ENCODE results near the gene DENND1A. TPM values are rescaled to one million over a fixed set of nuclear protein-coding genes. Genes with fewer than 3 reads are reported as not detected.
A peak's percentile ranks its signal among the peaks of the same experiment; 100 is the strongest.

Gene DENND1A
- total and polyA plus RNA-seq, 2 experiments from 2014 or later = 13.1 to 28.7 TPM

DNA sequence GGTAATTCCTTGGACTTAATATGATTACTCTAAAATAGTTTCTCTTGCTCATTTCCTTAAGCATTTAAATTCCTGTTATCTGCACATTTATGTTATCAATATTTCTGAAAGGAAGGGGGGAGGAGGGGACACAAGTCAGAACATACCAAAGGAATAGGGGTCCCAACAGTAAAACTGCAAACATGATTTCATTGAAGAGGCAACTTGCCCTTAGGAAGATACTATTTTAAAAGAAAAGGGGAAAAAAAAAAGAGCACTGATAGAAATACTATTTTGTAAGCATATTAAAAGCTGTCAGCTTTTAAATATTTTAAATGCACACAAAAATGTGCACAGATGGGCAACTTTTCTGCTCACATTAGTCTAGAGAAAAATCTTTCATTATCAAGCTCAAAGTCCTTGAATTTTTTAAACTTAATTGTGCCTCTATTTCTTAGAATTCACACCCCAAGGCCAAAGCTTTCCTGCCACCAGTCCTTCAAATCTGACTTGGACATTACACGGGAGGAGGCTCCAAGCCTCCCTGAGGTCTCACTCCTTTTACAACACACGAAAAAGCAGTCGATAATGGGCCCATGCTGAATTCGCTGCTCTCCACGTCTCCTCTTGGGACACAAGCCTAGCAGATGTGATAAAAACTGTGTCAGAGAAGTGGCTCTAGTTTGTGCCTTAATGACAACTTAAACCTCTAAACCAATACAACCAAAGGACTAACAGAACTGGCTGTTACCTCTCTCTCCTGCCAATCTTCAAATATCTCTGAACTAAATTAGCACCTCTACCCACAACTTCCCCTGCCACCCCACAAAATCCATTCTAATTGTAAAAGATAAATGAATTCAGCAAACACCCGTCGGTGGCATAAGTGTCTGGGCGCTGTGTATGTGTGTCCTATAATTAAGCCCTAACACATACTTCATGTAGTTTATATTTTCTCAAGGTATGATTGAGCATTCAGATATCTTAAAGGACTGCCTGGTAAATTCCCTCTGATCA, 154.3 kb downstream of the DENND1A start:
- no peak for TF ChIP-seq CREB1 (CRISPR knock-in tag; IDR thresholded peaks at IDR 0.05; ENCODE audit: low read depth)
- TF ChIP-seq, protein P1, sequence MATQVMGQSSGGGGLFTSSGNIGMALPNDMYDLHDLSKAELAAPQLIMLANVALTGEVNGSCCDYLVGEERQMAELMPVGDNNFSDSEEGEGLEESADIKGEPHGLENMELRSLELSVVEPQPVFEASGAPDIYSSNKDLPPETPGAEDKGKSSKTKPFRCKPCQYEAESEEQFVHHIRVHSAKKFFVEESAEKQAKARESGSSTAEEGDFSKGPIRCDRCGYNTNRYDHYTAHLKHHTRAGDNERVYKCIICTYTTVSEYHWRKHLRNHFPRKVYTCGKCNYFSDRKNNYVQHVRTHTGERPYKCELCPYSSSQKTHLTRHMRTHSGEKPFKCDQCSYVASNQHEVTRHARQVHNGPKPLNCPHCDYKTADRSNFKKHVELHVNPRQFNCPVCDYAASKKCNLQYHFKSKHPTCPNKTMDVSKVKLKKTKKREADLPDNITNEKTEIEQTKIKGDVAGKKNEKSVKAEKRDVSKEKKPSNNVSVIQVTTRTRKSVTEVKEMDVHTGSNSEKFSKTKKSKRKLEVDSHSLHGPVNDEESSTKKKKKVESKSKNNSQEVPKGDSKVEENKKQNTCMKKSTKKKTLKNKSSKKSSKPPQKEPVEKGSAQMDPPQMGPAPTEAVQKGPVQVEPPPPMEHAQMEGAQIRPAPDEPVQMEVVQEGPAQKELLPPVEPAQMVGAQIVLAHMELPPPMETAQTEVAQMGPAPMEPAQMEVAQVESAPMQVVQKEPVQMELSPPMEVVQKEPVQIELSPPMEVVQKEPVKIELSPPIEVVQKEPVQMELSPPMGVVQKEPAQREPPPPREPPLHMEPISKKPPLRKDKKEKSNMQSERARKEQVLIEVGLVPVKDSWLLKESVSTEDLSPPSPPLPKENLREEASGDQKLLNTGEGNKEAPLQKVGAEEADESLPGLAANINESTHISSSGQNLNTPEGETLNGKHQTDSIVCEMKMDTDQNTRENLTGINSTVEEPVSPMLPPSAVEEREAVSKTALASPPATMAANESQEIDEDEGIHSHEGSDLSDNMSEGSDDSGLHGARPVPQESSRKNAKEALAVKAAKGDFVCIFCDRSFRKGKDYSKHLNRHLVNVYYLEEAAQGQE (IDR thresholded peaks at IDR 0.05; ENCODE audit: unreplicated experiment) = no peak
- TF ChIP-seq POLR2AphosphoS5 (IDR thresholded peaks at IDR 0.05; ENCODE audit: low read depth) = no peak
- TF ChIP-seq ZNF331 (CRISPR knock-in tag; IDR thresholded peaks at IDR 0.05; ENCODE audit: low read depth) = no peak
- TF ChIP-seq EZH2phosphoT487 (IDR thresholded peaks at IDR 0.05; ENCODE audit: unreplicated experiment) = no peak
- no peak for TF ChIP-seq EZH2 (IDR thresholded peaks at IDR 0.05; ENCODE audit: low read depth, unreplicated experiment)
- no peak for TF ChIP-seq ZNF114 (CRISPR knock-in tag; IDR thresholded peaks at IDR 0.05)
- no peak for TF ChIP-seq STAT1 (IDR thresholded peaks at IDR 0.05; ENCODE audit: unreplicated experiment)
- TF ChIP-seq, protein P2, sequence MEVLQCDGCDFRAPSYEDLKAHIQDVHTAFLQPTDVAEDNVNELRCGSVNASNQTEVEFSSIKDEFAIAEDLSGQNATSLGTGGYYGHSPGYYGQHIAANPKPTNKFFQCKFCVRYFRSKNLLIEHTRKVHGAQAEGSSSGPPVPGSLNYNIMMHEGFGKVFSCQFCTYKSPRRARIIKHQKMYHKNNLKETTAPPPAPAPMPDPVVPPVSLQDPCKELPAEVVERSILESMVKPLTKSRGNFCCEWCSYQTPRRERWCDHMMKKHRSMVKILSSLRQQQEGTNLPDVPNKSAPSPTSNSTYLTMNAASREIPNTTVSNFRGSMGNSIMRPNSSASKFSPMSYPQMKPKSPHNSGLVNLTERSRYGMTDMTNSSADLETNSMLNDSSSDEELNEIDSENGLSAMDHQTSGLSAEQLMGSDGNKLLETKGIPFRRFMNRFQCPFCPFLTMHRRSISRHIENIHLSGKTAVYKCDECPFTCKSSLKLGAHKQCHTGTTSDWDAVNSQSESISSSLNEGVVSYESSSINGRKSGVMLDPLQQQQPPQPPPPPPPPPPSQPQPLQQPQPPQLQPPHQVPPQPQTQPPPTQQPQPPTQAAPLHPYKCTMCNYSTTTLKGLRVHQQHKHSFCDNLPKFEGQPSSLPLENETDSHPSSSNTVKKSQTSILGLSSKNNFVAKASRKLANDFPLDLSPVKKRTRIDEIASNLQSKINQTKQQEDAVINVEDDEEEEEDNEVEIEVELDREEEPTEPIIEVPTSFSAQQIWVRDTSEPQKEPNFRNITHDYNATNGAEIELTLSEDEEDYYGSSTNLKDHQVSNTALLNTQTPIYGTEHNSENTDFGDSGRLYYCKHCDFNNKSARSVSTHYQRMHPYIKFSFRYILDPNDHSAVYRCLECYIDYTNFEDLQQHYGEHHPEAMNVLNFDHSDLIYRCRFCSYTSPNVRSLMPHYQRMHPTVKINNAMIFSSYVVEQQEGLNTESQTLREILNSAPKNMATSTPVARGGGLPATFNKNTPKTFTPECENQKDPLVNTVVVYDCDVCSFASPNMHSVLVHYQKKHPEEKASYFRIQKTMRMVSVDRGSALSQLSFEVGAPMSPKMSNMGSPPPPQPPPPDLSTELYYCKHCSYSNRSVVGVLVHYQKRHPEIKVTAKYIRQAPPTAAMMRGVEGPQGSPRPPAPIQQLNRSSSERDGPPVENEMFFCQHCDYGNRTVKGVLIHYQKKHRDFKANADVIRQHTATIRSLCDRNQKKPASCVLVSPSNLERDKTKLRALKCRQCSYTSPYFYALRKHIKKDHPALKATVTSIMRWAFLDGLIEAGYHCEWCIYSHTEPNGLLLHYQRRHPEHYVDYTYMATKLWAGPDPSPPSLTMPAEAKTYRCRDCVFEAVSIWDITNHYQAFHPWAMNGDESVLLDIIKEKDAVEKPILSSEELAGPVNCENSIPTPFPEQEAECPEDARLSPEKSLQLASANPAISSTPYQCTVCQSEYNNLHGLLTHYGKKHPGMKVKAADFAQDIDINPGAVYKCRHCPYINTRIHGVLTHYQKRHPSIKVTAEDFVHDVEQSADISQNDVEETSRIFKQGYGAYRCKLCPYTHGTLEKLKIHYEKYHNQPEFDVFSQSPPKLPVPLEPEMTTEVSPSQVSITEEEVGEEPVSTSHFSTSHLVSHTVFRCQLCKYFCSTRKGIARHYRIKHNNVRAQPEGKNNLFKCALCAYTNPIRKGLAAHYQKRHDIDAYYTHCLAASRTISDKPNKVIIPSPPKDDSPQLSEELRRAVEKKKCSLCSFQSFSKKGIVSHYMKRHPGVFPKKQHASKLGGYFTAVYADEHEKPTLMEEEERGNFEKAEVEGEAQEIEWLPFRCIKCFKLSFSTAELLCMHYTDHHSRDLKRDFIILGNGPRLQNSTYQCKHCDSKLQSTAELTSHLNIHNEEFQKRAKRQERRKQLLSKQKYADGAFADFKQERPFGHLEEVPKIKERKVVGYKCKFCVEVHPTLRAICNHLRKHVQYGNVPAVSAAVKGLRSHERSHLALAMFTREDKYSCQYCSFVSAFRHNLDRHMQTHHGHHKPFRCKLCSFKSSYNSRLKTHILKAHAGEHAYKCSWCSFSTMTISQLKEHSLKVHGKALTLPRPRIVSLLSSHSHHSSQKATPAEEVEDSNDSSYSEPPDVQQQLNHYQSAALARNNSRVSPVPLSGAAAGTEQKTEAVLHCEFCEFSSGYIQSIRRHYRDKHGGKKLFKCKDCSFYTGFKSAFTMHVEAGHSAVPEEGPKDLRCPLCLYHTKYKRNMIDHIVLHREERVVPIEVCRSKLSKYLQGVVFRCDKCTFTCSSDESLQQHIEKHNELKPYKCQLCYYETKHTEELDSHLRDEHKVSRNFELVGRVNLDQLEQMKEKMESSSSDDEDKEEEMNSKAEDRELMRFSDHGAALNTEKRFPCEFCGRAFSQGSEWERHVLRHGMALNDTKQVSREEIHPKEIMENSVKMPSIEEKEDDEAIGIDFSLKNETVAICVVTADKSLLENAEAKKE (CRISPR knock-in tag; IDR thresholded peaks at IDR 0.05) = no peak
- no peak for TF ChIP-seq JUNB (IDR thresholded peaks at IDR 0.05; ENCODE audit: unreplicated experiment)
- TF ChIP-seq, protein P3, sequence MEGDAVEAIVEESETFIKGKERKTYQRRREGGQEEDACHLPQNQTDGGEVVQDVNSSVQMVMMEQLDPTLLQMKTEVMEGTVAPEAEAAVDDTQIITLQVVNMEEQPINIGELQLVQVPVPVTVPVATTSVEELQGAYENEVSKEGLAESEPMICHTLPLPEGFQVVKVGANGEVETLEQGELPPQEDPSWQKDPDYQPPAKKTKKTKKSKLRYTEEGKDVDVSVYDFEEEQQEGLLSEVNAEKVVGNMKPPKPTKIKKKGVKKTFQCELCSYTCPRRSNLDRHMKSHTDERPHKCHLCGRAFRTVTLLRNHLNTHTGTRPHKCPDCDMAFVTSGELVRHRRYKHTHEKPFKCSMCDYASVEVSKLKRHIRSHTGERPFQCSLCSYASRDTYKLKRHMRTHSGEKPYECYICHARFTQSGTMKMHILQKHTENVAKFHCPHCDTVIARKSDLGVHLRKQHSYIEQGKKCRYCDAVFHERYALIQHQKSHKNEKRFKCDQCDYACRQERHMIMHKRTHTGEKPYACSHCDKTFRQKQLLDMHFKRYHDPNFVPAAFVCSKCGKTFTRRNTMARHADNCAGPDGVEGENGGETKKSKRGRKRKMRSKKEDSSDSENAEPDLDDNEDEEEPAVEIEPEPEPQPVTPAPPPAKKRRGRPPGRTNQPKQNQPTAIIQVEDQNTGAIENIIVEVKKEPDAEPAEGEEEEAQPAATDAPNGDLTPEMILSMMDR (conservative IDR thresholded peaks at IDR 0.05; ENCODE audit: low read depth in 2 of 2) = no peak
- Histone ChIP-seq H4K20me1 (replicated peaks; ENCODE audit: insufficient read depth) (0 out of 2 replicates have a peak, but pooled peaks cover 2% of the 10 kb centered on the region), H3F3A (replicated peaks; ENCODE audit: low read depth) (no peaks in the 10 kb centered on the region), H3K4me1 (ENCODE audit: insufficient read depth) (peaks cover 21% of the 10 kb centered on the region), H3K36me3 (ENCODE audit: insufficient read depth) (no peaks in the 10 kb centered on the region), H3K27me3 (ENCODE audit: insufficient read depth) (no peaks in the 10 kb centered on the region), H3K79me2 (replicated peaks; ENCODE audit: insufficient read depth) (0 out of 2 replicates have a peak, but pooled peaks cover 2% of the 10 kb centered on the region), H3K9me2 (ENCODE audit: insufficient read depth) (no peaks in the 10 kb centered on the region), H2AFZ (no peak overlapping the region), H3K4me3 (no peak overlapping the region), H3K4me2 (no peak overlapping the region), H3K27ac (ENCODE audit: low read depth) (peak overlapping the region; percentile 12; the same call in 1 of the 2 replicates)
- Mint-ChIP-seq H3K36me3 (ENCODE audit: low read depth) (no peaks in the 10 kb centered on the region), H3K9me3 (no peaks in the 10 kb centered on the region), H3K27me3 (ENCODE audit: insufficient read depth, low read depth, poor library complexity) (peaks cover 2% of the 10 kb centered on the region), H3K4me3 (no peak overlapping the region), H3K4me1 (peaks cover 50% of the 10 kb centered on the region), H3K27ac (no peak overlapping the region; the same call in 1 of the 2 replicates)
- ATAC-seq = no peak
- DNase-seq (ENCODE audit: low spot score) = no peak
